ENCODE results near the gene APOF. TPM values are rescaled to one million over a fixed set of nuclear protein-coding genes. Genes with fewer than 3 reads are reported as not detected.
"Not testable (repeated sequence)": the region's sequence is repeated elsewhere in the genome, so short reads cannot be mapped to it uniquely, and the experiment has no call there.

Gene APOF
- total and polyA plus RNA-seq, 10 of the 15 experiments (the other 5 are each of a cell fraction or from before 2014, with no cell fraction given), result 0.04 to 0.19 (median 0.11) TPM; not detected in 5

DNA sequence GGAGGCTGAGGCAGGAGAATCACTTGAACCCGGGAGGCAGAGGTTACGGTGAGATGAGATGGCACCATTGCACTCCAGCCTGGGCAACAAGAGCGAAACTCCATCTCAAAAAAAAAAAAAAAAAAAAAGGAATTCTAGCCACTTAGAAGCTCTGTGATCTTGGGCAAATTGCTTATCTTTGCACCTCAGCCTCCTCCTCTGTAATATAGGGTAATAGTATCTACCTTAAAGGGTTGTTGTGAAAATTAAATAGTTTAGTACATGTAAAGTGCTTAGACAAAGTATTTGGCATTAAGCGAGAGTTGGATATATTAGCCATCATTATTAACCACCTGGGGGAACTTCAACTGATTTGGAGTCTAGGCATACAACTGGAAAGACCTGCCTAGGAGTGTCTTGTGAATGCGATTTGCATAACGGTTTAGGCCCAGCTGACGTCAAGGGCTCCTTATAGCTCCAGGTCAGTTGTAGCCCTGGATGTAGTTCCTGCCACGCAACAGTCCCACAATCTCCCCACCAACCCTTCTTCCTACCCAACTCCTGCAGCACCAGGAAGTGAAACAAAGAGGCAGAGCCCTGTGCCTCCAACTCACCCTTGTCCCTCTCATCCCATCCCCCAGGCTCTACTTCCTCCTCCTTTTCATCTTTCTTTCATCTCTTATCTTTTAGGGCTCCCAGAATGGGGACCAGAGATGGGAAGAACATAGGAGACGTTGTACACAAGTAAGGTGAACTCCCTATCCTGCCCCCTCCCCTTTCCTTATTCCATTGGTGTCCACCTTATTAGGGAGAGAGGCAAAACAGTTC lies 26.1 kb downstream of the APOF start (continued):
- TF ChIP-seq NR2C1 (IDR thresholded peaks at IDR 0.05), result peak; percentile 15; the same call in 1 of the 2 replicates
- TF ChIP-seq RELA (IDR thresholded peaks at IDR 0.05; ENCODE audit: borderline replicate concordance, partially characterized antibody), result no peak
- peak; percentile 65 for TF ChIP-seq CREB1 (IDR thresholded peaks at IDR 0.05; ENCODE audit: low read depth)
- 0 out of 2 replicates have a peak, but pooled peaks have one; percentile 39 for TF ChIP-seq CREM (IDR thresholded peaks at IDR 0.05; ENCODE audit: low read depth)
- peak; percentile 46 for TF ChIP-seq POLR2A (IDR thresholded peaks at IDR 0.05; ENCODE audit: low read depth, low read length)
- peak; percentile 67 for TF ChIP-seq MYB (IDR thresholded peaks at IDR 0.05; ENCODE audit: borderline replicate concordance, low read depth, low read length)
- 0 out of 2 replicates have a peak, but pooled peaks have one; percentile 31 for TF ChIP-seq ATF7 (IDR thresholded peaks at IDR 0.05; ENCODE audit: low read depth)
- TF ChIP-seq RAD51 (IDR thresholded peaks at IDR 0.05), result no peak

DNA sequence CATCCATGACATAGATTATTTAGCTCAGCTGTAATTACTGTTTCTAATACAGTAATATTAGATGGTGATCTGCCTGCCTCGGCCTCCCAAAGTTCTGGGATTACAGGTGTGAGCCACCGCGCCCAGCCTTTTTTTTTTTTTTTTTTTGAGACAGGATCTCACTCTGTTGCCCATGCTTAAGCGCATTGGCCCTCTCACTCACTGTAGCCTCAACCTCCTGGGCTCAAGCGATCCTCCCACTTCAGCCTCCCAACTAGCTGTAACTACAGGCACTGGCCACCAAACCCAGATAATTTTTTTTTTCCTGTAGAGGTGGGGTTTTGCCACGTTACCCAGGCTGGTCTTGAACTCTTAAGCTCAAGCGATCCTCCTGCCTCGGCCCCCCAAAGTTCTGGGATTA lies 27.1 kb downstream of the APOF start:
- in situ Hi-C loops (cut with MboI), result not testable (repeated sequence)
- peaks cover 30% of the 10 kb centered on the region for H3K4me1 ChIP-seq (ENCODE audit: control insufficient read depth, insufficient read depth, low read length)

More for the DNA sequence above, 27.1 kb downstream of the APOF start:
- WGBS (ENCODE audit: insufficient coverage, insufficient replicate concordance, low lambda C conversion rate, missing lambda C conversion rate), result 98% methylated on average over 7 of the region's 8 CpGs
- H3K4me2 ChIP-seq (ENCODE audit: control insufficient read depth, insufficient read depth); DNase-seq (ENCODE audit: low read depth, low spot score); ATAC-seq; H3K27me3 ChIP-seq (replicated peaks in 1 of 2; ENCODE audit: control insufficient read depth in 2 of 2, insufficient read depth in 2 of 2, low read length in 1 of 2); BruUV-seq (replicated peaks); H3K36me3 ChIP-seq (ENCODE audit: control insufficient read depth in 2 of 2, insufficient read depth in 2 of 2, low read length in 1 of 2); H3K9ac ChIP-seq (ENCODE audit: control insufficient read depth, insufficient read depth, low read length); H3K9me3 ChIP-seq (replicated peaks; ENCODE audit: control insufficient read depth, insufficient read depth, low read length); H3K4me3 ChIP-seq; intact Hi-C loops (cut with micrococcal nuclease; ENCODE audit: unreplicated experiment); H2AFZ ChIP-seq (ENCODE audit: control insufficient read depth, low read depth, low read length); H3K27ac ChIP-seq (ENCODE audit: control insufficient read depth, insufficient read depth); FAIRE-seq; H4K20me1 ChIP-seq (ENCODE audit: control insufficient read depth, insufficient read depth): not testable (repeated sequence)
- ChIA-PET CTCF (interaction anchor here (0.7 to 1.4 kb wide), 4 partner anchors 9 to 128 kb away, joined by 3 to 7 read pairs (median 3); partner anchors contain the start of gene STAT2), SMC1A (ENCODE audit: uncharacterized antibody, unreplicated experiment) (interaction anchor here (1.5 to 2.7 kb wide), 3 partner anchors 24 to 129 kb away, joined by 4 to 22 read pairs (median 10); partner anchors contain the start of genes STAT2 and TIMELESS), POLR2A (interaction anchor here (0.6 to 11.4 kb wide), 10 partner anchors 9 to 486 kb away, joined by 3 to 140 read pairs (median 4); partner anchors contain the start of genes APOF, PA2G4, RNF41 and STAT2), RAD21 (ENCODE audit: unreplicated experiment) (interaction anchor here (4.6 kb wide), 1 partner anchor 24 kb away, joined by 47 read pairs; the partner anchor contains the start of gene STAT2)
- peaks cover 14% of the 10 kb centered on the region for H3K79me2 ChIP-seq (ENCODE audit: control insufficient read depth, insufficient read depth, low read length)
